Ovary (tissue), 9 donors: ENCODE measurements around the gene PPP2R3B. TPM values are rescaled to one million over a fixed set of nuclear protein-coding genes. Genes with fewer than 3 reads are reported as not detected.
A peak's percentile ranks its signal among the peaks of the same experiment; 100 is the strongest.

ENCODE experiments used
- DNase-seq, 5 donors: peaks; one replicate each; pipeline ENCODE4 v3.0.0-alpha.2; 2019 to 2020
- H3K27ac ChIP-seq, 2 donors: fragments of 200-600 bp; one replicate each; pipeline versions ENCODE4 v1.5.1 to v1.8.0; 2019 to 2022
- H3K27me3 ChIP-seq: fragments of 200-600 bp; one replicate; pipeline ENCODE4 v1.8.0; 2022
- H3K36me3 ChIP-seq: fragments of 200-600 bp; sonication (generic); one replicate; pipeline ENCODE4 v1.5.1; 2019
- H3K4me1 ChIP-seq: one replicate; pipeline ENCODE4 v1.8.1; 2013; ENCODE audit warnings: mild to moderate bottlenecking, moderate library complexity; ENCODE audit not compliant: insufficient read depth
- H3K4me3 ChIP-seq: fragments of 200-600 bp; sonication (generic); one replicate; pipeline ENCODE4 v1.5.1; 2017
- H3K9me3 ChIP-seq, 2 donors: fragments of 200-600 bp in 1 of 2; sonication (generic) in 1 of 2; one replicate each; pipeline versions ENCODE4 v1.5.1 to v1.8.1; 2013 to 2019; ENCODE audit warnings: mild to moderate bottlenecking in 1 of 2, moderate library complexity in 1 of 2
- EP300 ChIP-seq: sonication (generic); formaldehyde crosslinking; IDR thresholded peaks from one replicate; pipeline ENCODE4 v1.6.1; 2017; ENCODE audit warnings: antibody characterized with exemption
- POLR2A ChIP-seq: fragments of 450-650 bp; IDR thresholded peaks from one replicate; pipeline ENCODE4 v1.6.1; 2017; ENCODE audit warnings: antibody characterized with exemption, mild to moderate bottlenecking, moderate library complexity
- WGBS, 3 donors: extraction: QIAGEN DNeasy Blood & Tissue Kit in 1 of 3; methylation state at CpG; one replicate each; pipeline versions ENCODE4 v1.1.5 to v1.1.7; 2013 to 2017; 5-methylcytosine and 5-hydroxymethylcytosine counted together
- intact Hi-C, 4 donors: fragments of 100-400 bp; cut with DNase I; formaldehyde crosslinking; loops; one replicate each; pipeline versions ENCODE4 v1.11.0 to v1.15.1; 2022 to 2023
- polyA plus RNA-seq, 2 donors: library from polyadenylated mRNA; stranded (reverse); fragments of 200-250 nt in 1 of 2; fragments of 350-450 nt in 1 of 2; fragmentation: Illumina TruSeq in 1 of 2; extraction: RNeasy Lipid Tissue Mini Kit (QIAGEN cat#74804) in 1 of 2; gene quantifications; one replicate each; pipeline ENCODE4 v1.2.3, GENCODE V29; 2013 to 2014
- total RNA-seq, 7 donors: library from RNA; depleted of rRNA in 2 of 7; stranded (reverse); fragments of >200 nt in 2 of 7; fragmentation: NEBNext Ultra II Directional in 3 of 7; extraction: Animal tissue kit (Norgen Biotek cat#: 25700) in 3 of 7; gene quantifications; one replicate each; pipeline versions ENCODE4 v1.1.0 to v1.2.4, GENCODE V29; 2016 to 2023
- TF ChIP-seq, protein P1 (sequence below), 3 donors: fragments of 450-650 bp in 2 of 3; fragments of 200-600 bp in 1 of 3; IDR thresholded peaks; one replicate each; pipeline versions ENCODE4 v1.5.1 to v1.8.0; 2016 to 2022; ENCODE audit warnings: antibody characterized with exemption in 3 of 3, mild to moderate bottlenecking in 1 of 3
- donor health status: DM: no; HTN: no; CAD: no; lungs with moderate emphysema.
- donor health status: DM: no; HTN: no; CAD: no.
- donor health status: Bipolar disorder and iron deficiency.
- donor health status: DM: yes; HTN: yes; CAD: no.
- donor health status: DM: no; HTN: no; CAD: no.
- donor health status: DM: yes; HTN: yes; CAD: no.

The PPP2R3B gene
- total and polyA plus RNA-seq, 9 donors = 2.3 to 25.0 (median 18.4) TPM

DNA sequence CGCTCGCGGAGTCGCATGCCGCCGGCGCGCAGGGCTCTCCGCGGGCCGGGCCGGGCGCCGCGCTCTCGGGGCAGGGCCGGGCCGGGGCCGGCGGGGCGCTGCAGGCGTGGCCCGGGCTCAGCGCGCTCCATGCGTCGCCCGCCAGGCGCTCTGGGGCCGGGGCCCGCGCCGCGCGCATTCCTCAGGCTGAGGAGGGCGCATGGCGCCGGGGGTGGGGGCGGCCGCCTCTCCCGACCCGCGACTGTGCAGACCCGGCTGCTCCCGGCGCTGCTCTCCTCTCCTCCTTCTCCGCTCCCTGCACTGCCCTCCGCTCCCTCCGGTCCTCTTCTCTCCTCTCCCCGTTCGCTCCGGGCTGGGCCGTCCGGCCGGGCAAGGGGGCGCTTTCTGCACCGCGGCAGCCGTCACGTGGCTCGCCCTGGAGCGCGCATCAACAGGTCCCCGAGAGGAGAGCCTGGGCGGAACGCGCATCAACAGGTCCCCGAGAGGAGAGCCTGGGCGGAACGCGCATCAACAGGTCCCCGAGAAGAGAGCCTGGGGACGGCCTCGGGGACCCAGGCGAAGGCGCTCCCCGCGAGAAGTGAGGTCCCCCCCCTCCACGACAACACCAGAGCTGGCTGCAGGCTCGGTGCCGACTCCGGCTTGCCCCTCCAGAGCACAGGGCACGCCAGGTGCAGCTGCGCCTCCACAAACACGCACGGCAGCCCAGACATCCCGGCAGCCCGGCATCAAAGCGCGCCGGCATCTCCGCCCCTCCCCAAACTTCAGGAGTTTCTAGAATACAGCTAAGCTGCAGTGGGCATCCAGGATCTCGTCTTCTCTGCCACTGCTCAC is 12.9 kb downstream of the PPP2R3B start:
- Histone ChIP-seq H3K27me3 (no peaks in the 10 kb centered on the region), H3K36me3 (no peaks in the 10 kb centered on the region), H3K4me1 (peaks cover 10% of the 10 kb centered on the region), H3K27ac (no peak overlapping the region), H3K9me3 (no peaks in the 10 kb centered on the region), H3K4me3 (peak overlapping the region; percentile 29)
- TF ChIP-seq EP300 (no peak), POLR2A (no peak)
- TF ChIP-seq, protein P1, sequence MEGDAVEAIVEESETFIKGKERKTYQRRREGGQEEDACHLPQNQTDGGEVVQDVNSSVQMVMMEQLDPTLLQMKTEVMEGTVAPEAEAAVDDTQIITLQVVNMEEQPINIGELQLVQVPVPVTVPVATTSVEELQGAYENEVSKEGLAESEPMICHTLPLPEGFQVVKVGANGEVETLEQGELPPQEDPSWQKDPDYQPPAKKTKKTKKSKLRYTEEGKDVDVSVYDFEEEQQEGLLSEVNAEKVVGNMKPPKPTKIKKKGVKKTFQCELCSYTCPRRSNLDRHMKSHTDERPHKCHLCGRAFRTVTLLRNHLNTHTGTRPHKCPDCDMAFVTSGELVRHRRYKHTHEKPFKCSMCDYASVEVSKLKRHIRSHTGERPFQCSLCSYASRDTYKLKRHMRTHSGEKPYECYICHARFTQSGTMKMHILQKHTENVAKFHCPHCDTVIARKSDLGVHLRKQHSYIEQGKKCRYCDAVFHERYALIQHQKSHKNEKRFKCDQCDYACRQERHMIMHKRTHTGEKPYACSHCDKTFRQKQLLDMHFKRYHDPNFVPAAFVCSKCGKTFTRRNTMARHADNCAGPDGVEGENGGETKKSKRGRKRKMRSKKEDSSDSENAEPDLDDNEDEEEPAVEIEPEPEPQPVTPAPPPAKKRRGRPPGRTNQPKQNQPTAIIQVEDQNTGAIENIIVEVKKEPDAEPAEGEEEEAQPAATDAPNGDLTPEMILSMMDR (IDR thresholded peaks at IDR 0.05) = no peak
- intact Hi-C loops = no loop called here
- 0 to 2% (median 1%) methylated on average over 53 to 93 of the region's 93 CpGs for WGBS, 3 donors
- DNase-seq = peak in 1 of 5 donors; percentile 48

DNA sequence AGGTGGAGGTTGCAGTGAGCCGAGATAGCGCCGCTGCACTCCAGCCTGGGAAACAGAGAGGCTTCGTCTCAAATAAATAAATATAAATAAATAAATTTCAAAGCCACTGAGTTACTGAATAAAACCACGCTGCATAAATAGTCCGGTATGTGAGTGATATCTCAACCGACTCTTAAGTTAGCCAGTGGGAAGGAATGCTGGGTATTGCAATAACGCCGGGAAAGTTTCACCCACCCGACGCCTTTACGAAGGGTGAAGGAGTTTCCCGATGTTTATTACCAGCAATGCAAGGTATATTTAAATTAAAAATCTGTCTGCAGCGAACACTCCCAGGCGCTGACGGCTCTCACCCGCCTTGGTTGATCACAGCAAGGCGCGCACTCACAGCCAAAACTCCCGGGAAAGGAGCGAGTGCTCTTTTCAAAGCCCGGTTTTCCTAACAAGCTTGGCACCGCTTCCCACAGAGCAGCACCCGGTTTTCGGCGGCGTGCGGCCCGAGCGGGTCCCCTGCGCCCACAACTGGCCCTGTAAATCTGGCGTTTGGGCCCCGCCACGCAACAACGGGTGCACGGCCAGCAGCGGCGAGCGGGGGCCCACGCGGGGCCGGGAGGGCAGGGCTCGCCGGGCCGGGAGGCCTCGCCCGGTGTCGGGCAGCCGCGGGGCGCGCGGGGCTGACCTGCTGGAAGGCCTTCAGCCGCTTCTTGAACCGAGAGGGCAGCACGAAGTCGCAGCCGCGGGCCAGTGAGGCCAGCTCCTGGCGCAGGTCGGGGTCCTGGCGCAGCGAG is 13.7 kb downstream of the PPP2R3B start:
- TF ChIP-seq, protein P1 (IDR thresholded peaks at IDR 0.05) = no peak
- TF ChIP-seq POLR2A = no peak
- TF ChIP-seq EP300 = no peak
- H3K27ac ChIP-seq = no peak overlapping the region
- intact Hi-C loops = no loop called here
- DNase-seq = no peak
- peaks cover 10% of the 10 kb centered on the region for H3K4me1 ChIP-seq
- 19 to 24% (median 21%) methylated on average over 42 to 63 of the region's 63 CpGs for WGBS, 3 donors
- no peak overlapping the region for H3K4me3 ChIP-seq
- H3K36me3 ChIP-seq = no peaks in the 10 kb centered on the region
- H3K27me3 ChIP-seq = no peaks in the 10 kb centered on the region
- H3K9me3 ChIP-seq = no peaks in the 10 kb centered on the region

DNA sequence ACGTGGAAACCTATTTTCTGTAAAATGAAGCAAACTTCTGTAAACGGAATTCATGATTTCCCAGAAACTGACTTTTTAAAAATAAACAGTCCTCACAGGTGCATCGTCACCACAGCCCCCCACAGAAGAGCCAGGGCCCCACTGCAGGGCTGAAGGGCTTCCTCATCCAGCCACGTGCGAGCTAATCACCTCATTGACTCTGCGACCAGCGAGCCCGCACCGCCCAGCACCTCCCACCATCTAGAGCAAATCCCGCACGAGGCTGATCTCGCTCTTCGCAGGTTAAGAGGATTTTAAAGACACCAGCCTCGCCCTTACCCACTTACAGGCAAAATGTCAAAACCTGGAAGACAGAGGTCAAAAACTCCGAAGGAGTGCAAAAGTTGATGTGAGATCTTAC is 14.8 kb downstream of the PPP2R3B start:
- DNase-seq = no peak
- H3K4me1 ChIP-seq = peaks cover 10% of the 10 kb centered on the region
- intact Hi-C loops = no loop called here
- no peak overlapping the region for H3K4me3 ChIP-seq
- WGBS, 3 donors = 90 to 91% (median 91%) methylated on average over 15 of the region's 15 CpGs
- no peak overlapping the region for H3K27ac ChIP-seq
- H3K27me3 ChIP-seq = no peaks in the 10 kb centered on the region
- H3K9me3 ChIP-seq = no peaks in the 10 kb centered on the region
- TF ChIP-seq, protein P1 (IDR thresholded peaks at IDR 0.05) = no peak
- TF ChIP-seq EP300 (no peak), POLR2A (no peak)
- no peaks in the 10 kb centered on the region for H3K36me3 ChIP-seq

DNA sequence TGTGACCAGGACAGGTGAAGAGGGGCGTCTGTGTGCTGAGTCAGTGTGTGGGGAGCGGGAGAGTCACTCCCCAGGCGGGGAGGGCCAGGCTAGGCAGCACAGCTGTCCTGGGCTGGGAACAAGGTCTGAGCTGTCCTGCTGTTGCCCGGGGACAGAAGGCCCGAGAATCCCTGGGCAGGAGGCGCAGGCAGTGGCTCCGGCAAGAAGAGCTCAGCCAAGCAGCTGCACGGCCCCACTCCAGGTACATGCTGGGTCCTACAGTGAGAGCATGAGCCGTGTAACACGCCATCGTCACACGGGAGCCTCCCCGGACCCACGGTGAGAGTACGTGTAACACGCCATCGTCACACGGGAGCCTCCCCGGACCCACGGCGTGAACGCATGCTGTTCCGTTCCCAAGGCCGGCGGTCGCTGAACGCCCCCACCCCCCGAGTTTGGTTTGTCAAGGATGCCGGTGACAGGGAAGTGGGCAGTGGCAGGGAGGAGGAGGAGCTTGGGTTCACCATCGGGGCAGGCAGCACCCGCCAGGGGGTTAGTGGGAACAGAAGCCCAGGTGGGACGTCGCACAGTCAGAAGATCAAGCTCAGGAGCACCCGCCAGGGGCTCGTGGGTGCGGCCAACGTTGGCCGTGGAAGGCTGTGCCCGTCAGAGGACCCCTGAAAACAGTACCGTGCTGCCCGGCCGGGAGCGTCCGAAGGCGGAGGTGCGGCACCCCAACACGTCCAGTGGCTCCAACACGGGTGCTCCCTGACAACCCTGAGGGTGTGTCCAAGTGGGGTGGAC is 15.6 kb downstream of the PPP2R3B start:
- H3K9me3 ChIP-seq = no peaks in the 10 kb centered on the region
- H3K27me3 ChIP-seq = no peaks in the 10 kb centered on the region
- WGBS, 3 donors = 93 to 95% (median 94%) methylated on average over 42 to 48 of the region's 48 CpGs
- H3K27ac ChIP-seq = no peak overlapping the region
- H3K4me1 ChIP-seq = peaks cover 10% of the 10 kb centered on the region
- no peaks in the 10 kb centered on the region for H3K36me3 ChIP-seq
- DNase-seq = no peak
- H3K4me3 ChIP-seq = no peak overlapping the region
- intact Hi-C loops = no loop called here
- TF ChIP-seq, protein P1 (IDR thresholded peaks at IDR 0.05) = no peak
- TF ChIP-seq POLR2A = no peak
- TF ChIP-seq EP300 = no peak
